Inflammatory macrophage treated with lipopolysaccharide for 4 hours (primary cell): ENCODE measurements around the gene DCTN4.

ENCODE experiments used
- DNase-seq: peaks from one replicate; pipeline ENCODE4 v3.0.0-alpha.2; 2020

The DCTN4 gene

GRCh38 chr5:150662731-150663516, 95.9 kb downstream of the DCTN4 start:
- no peak for DNase-seq

- no peak for DNase-seq
Observed at GRCh38 chr5:150661821-150662596, 96.8 kb downstream of the DCTN4 start.

GRCh38 chr5:150661086-150661485, 97.7 kb downstream of the DCTN4 start, which contains the start of gene MYOZ3:
Gene MYOZ3 (plus strand): TSS chr5:150661251. CDS start chr5:150662942, 1,691 bp downstream.
- DNase-seq = no peak

- no peak for DNase-seq
Observed at GRCh38 chr5:150660108-150660831, 98.5 kb downstream of the DCTN4 start.

- no peak for DNase-seq
Observed at GRCh38 chr5:150659360-150660107, 99.3 kb downstream of the DCTN4 start.

GRCh38 chr5:150658699-150659265, 100.0 kb downstream of the DCTN4 start:
- DNase-seq = no peak
